ENCODE measurements around the gene GJD3. TPM values are rescaled to one million over a fixed set of nuclear protein-coding genes. Genes with fewer than 3 reads are reported as not detected.
A peak's percentile ranks its signal among the peaks of the same experiment; 100 is the strongest.

Gene GJD3
- total RNA-seq, 2 donors from 2014 or later = 0.40 to 0.85 TPM

GRCh38 chr17:40346765-40347158, 17.8 kb downstream of the GJD3 start:
- Histone ChIP-seq H3K27me3 (no peaks in the 10 kb centered on the region), H3K9ac (ENCODE audit: low read depth in 2 of 2, low read length in 2 of 2) (peak overlapping the region; percentile 57 to 96), H3K9me3 (no peaks in the 10 kb centered on the region), H3K4me1 (peaks cover 36% of the 10 kb centered on the region), H3K4me3 (no peak overlapping the region), H3K36me3 (no peaks in the 10 kb centered on the region), H3K27ac (peak overlapping the region; percentile 96)
- intact Hi-C loops (cut with DNase I) = loop anchor here (2.0 kb wide), 1 partner anchor 40 kb away; no protein-coding TSS in a partner anchor
- TF ChIP-seq, protein P1, sequence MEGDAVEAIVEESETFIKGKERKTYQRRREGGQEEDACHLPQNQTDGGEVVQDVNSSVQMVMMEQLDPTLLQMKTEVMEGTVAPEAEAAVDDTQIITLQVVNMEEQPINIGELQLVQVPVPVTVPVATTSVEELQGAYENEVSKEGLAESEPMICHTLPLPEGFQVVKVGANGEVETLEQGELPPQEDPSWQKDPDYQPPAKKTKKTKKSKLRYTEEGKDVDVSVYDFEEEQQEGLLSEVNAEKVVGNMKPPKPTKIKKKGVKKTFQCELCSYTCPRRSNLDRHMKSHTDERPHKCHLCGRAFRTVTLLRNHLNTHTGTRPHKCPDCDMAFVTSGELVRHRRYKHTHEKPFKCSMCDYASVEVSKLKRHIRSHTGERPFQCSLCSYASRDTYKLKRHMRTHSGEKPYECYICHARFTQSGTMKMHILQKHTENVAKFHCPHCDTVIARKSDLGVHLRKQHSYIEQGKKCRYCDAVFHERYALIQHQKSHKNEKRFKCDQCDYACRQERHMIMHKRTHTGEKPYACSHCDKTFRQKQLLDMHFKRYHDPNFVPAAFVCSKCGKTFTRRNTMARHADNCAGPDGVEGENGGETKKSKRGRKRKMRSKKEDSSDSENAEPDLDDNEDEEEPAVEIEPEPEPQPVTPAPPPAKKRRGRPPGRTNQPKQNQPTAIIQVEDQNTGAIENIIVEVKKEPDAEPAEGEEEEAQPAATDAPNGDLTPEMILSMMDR (IDR thresholded peaks at IDR 0.05) = no peak
- no peak for DNase-seq

DNA sequence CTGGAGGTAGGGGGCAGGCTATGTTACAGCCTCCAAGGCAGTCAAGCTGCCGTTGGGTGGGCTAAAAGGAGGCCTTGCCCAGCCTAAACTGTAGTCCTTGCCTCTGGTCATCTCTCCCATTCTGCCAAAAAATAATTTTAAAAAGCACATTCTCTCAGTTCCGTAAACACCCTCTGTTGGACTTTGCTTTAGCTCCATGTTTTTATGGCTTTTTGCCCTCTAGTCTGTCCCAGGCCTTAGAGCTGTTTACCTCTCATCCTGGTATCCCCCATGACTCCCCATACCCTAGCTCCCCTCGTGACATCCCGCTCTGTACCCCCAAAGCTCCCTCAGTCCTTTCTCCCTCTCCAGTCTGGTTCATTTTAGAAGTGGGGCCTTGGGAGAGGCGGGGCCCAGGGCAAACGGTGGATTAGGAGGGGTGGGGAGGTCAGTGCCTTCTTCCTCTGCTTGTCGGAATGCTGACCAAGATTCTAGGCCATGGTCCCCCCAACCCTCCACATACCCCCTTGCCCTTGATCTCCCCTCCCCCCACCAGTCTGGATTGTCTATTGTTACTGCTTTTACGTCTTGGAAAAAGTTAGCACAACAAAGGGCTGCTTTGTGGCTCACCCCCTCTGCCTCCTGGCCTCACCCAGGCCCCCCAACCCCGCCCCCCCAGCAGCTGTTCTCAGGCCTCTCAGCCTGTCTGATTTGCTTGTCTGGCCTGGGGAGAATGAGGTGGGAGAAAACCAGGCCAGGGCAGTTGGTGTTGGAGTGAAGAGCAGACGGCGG, 18.4 kb downstream of the GJD3 start:
- Histone ChIP-seq H3K36me3 (no peaks in the 10 kb centered on the region), H3K4me1 (peaks cover 36% of the 10 kb centered on the region), H3K9me3 (no peaks in the 10 kb centered on the region), H3K4me3 (peak overlapping the region; percentile 86), H3K27ac (peak overlapping the region; percentile 96), H3K9ac (ENCODE audit: low read depth in 2 of 2, low read length in 2 of 2) (peak overlapping the region; percentile 57 to 96), H3K27me3 (no peaks in the 10 kb centered on the region)
- TF ChIP-seq, protein P1 (IDR thresholded peaks at IDR 0.05) = no peak
- DNase-seq = peak; percentile 50
- intact Hi-C loops (cut with DNase I) = loop anchor here (2.0 kb wide), 1 partner anchor 39 kb away; no protein-coding TSS in a partner anchor

DNA sequence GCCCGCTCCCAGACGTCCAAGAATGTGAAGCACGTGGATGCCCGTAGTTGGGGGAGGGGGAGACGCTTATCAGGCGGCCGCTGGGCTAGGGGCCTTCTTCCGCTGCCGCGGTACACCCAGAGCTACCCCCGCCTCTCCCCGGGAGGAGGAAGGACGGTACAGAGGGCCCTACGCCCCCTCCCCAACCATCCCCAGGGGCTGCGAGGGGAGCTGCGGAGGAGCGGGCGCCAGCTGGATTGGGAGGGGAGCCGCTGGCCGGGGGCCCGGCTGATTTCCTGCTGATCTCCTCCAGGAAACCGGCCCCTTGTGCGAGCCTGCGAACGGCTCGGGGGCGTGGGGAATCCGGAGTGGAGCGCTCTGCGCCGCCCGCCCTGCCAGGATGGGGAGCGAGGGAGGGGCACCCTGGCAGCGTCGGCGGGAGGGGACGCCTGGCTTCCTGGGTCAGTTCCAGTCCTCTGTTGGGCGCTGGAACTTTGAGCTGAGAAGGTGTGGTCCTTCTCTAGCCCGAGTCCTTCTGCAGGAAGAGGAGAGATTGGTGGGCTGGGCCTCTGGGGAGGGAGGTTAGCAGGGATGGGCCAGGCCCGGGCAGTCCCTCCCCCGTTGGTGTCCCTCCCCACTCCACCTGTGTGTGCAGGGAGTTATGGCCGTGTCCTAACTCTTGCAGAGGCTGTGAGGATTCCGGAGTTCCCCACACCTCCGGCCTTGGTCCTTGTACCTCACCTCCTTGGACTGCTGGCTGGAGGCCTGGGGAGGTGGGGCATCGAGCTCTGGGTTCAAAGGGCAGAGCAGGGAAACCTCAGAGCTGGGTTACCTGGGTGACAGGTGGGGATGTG, 19.2 kb downstream of the GJD3 start:
- peak; percentile 94 for DNase-seq
- no peaks in the 10 kb centered on the region for H3K27me3 ChIP-seq
- H3K36me3 ChIP-seq = no peaks in the 10 kb centered on the region
- intact Hi-C loops (cut with DNase I) = no loop called here
- no peaks in the 10 kb centered on the region for H3K9me3 ChIP-seq
- TF ChIP-seq, protein P1 (IDR thresholded peaks at IDR 0.05) = no peak
- H3K27ac ChIP-seq = peak overlapping the region; percentile 96
- peak overlapping the region; percentile 86 for H3K4me3 ChIP-seq
- peaks cover 36% of the 10 kb centered on the region for H3K4me1 ChIP-seq
- peak overlapping the region; percentile 90 to 96 for H3K9ac ChIP-seq (ENCODE audit: low read depth in 2 of 2, low read length in 2 of 2)

- DNase-seq = no peak
- intact Hi-C loops (cut with DNase I) = no loop called here
Observed at GRCh38 chr17:40344421-40345160, 19.9 kb downstream of the GJD3 start.

More at GRCh38 chr17:40344421-40345160, 19.9 kb downstream of the GJD3 start:
- no peaks in the 10 kb centered on the region for H3K27me3 ChIP-seq
- H3K9me3 ChIP-seq = no peaks in the 10 kb centered on the region
- TF ChIP-seq, protein P1 (IDR thresholded peaks at IDR 0.05) = no peak
- H3K9ac ChIP-seq (ENCODE audit: low read depth in 2 of 2, low read length in 2 of 2) = peak overlapping the region; percentile 90 to 96
- H3K4me3 ChIP-seq = peak overlapping the region; percentile 86
- peaks cover 36% of the 10 kb centered on the region for H3K4me1 ChIP-seq
- H3K36me3 ChIP-seq = no peaks in the 10 kb centered on the region
- peak overlapping the region; percentile 96 for H3K27ac ChIP-seq
